Measurements from ENCODE around the gene HTR4.

Gene HTR4

DNA sequence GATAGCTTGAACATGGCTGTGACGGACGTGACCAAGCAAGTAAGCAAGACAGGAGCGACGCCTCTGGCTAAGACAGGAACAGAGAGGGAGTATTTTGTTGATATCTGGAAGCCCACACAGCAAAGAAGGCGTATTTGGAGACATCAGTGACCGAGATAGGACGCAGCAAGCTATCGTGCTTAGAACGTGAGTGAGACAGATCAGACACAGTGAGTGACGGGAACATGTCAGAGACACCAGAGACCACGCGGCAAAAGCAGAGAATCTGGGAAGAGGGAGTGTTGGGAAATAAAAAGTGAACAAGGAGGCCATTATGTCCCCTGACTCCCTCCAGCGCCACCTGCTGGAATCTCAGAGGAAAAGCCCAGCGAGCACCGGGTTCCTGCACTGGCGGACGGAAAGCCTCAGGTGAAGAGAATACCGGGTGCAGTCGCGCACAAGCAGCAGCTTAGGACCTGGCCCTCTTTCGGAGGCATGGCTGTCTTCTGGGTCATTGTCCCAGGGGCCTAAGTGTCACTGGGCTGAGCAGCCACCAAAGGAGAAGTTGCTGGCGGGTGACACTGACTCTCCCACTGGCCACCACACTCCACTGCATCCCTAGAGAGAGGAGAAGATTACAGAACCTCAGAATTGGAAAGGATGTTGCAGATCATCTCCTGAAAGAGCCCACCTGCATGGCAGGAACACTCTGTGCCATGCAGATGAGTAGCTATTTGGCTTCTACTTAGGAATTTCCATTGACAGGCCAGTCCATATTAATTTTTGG, 171.4 kb downstream of the HTR4 start:
- no peak overlapping the region for H2BK15ac ChIP-seq (ENCODE audit: low read depth, poor library complexity, severe bottlenecking)
- no peak overlapping the region for H3K14ac ChIP-seq (ENCODE audit: low read length in 2 of 2)
- WGBS, result 58% methylated on average over 21 of the region's 22 CpGs
- H3K4ac ChIP-seq (ENCODE audit: low read depth in 1 of 2, low read length in 2 of 2), result no peak overlapping the region
- H3K4me2 ChIP-seq (ENCODE audit: low read length, poor library complexity, severe bottlenecking), result no peak overlapping the region
- H2BK120ac ChIP-seq (ENCODE audit: low read depth, low read length), result no peak overlapping the region
- H2AK5ac ChIP-seq (ENCODE audit: low read length, severe bottlenecking), result no peak overlapping the region
- H3K36me3 ChIP-seq (ENCODE audit: control insufficient read depth in 1 of 2, insufficient read depth in 2 of 2, low read depth in 1 of 2, low read length in 2 of 2), result no peaks in the 10 kb centered on the region
- no peak overlapping the region for H2BK5ac ChIP-seq (ENCODE audit: low read depth, low read length, poor library complexity, severe bottlenecking)
- DNase-seq, result peak; percentile 36
- no peak overlapping the region for H3K23ac ChIP-seq (ENCODE audit: low read length in 2 of 2)
- H3K18ac ChIP-seq (ENCODE audit: low read depth in 1 of 2, low read length in 2 of 2), result no peak overlapping the region
- H3K4me3 ChIP-seq (ENCODE audit: insufficient read depth in 1 of 2, low read depth in 1 of 2, low read length in 2 of 2), result no peak overlapping the region
- no peak overlapping the region for H2BK12ac ChIP-seq (ENCODE audit: low read length in 2 of 2)
- H2AFZ ChIP-seq (ENCODE audit: low read depth, low read length), result no peak overlapping the region
- no peak overlapping the region for H3K27ac ChIP-seq (ENCODE audit: low read length, poor library complexity, severe bottlenecking)
- no peaks in the 10 kb centered on the region for H3K9me3 ChIP-seq (ENCODE audit: control insufficient read depth, low read length)
- no peaks in the 10 kb centered on the region for H3K79me1 ChIP-seq (replicated peaks; ENCODE audit: low read length, poor library complexity, severe bottlenecking)
- H3K4me1 ChIP-seq (ENCODE audit: control insufficient read depth, insufficient read depth, low read depth, low read length), result no peaks in the 10 kb centered on the region
- H3K27me3 ChIP-seq (ENCODE audit: control insufficient read depth in 1 of 2, insufficient read depth in 1 of 2, low read length in 2 of 2), result peaks cover 12 to 27% of the 10 kb centered on the region in 2 experiments
- H3K9ac ChIP-seq (ENCODE audit: low read length), result peak overlapping the region; percentile 28
- H4K8ac ChIP-seq (ENCODE audit: low read length), result no peak overlapping the region
- H4K91ac ChIP-seq (ENCODE audit: low read length), result no peak overlapping the region

DNA sequence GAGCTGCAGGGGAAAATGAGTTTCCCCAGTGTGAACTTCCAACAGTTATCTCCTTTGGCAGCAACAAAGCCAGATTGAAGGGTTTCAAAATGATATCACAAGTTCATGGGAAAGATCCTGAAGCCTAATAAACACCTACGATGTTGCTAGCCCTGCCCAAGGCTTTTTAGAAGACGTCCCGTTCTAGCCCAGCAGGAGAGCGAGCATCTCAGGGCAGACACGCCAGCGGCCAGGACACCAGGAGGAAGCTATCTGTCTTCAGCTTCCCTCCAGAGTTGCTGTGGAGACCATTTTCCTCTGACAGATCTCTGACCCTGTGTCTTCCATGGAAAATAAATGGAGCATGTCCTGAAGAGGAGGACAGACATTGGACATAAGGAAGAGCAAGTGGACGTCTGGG, 172.1 kb downstream of the HTR4 start:
- no peak overlapping the region for H2AFZ ChIP-seq (ENCODE audit: low read depth, low read length)
- no peak overlapping the region for H2BK15ac ChIP-seq (ENCODE audit: low read depth, poor library complexity, severe bottlenecking)
- no peaks in the 10 kb centered on the region for H3K79me1 ChIP-seq (replicated peaks; ENCODE audit: low read length, poor library complexity, severe bottlenecking)
- H2BK120ac ChIP-seq (ENCODE audit: low read depth, low read length), result no peak overlapping the region
- peaks cover 8 to 21% of the 10 kb centered on the region in 2 experiments for H3K27me3 ChIP-seq (ENCODE audit: control insufficient read depth in 1 of 2, insufficient read depth in 1 of 2, low read length in 2 of 2)
- H3K4me1 ChIP-seq (ENCODE audit: control insufficient read depth, insufficient read depth, low read depth, low read length), result no peaks in the 10 kb centered on the region
- no peak overlapping the region for H3K23ac ChIP-seq (ENCODE audit: low read length in 2 of 2)
- WGBS, result 74% methylated on average over 7 of the region's 7 CpGs
- H3K18ac ChIP-seq (ENCODE audit: low read depth in 1 of 2, low read length in 2 of 2), result no peak overlapping the region
- H2BK5ac ChIP-seq (ENCODE audit: low read depth, low read length, poor library complexity, severe bottlenecking), result no peak overlapping the region
- no peak overlapping the region for H3K4me3 ChIP-seq (ENCODE audit: insufficient read depth in 1 of 2, low read depth in 1 of 2, low read length in 2 of 2)
- H2AK5ac ChIP-seq (ENCODE audit: low read length, severe bottlenecking), result no peak overlapping the region
- no peak overlapping the region for H4K8ac ChIP-seq (ENCODE audit: low read length)
- no peak overlapping the region for H3K14ac ChIP-seq (ENCODE audit: low read length in 2 of 2)
- H2BK12ac ChIP-seq (ENCODE audit: low read length in 2 of 2), result no peak overlapping the region
- no peak overlapping the region for H3K4me2 ChIP-seq (ENCODE audit: low read length, poor library complexity, severe bottlenecking)
- no peak overlapping the region for H3K9ac ChIP-seq (ENCODE audit: low read length)
- no peak overlapping the region for H3K4ac ChIP-seq (ENCODE audit: low read depth in 1 of 2, low read length in 2 of 2)
- no peaks in the 10 kb centered on the region for H3K36me3 ChIP-seq (ENCODE audit: control insufficient read depth in 1 of 2, insufficient read depth in 2 of 2, low read depth in 1 of 2, low read length in 2 of 2)
- no peak overlapping the region for H4K91ac ChIP-seq (ENCODE audit: low read length)
- no peaks in the 10 kb centered on the region for H3K9me3 ChIP-seq (ENCODE audit: control insufficient read depth, low read length)
- no peak overlapping the region for H3K27ac ChIP-seq (ENCODE audit: low read length, poor library complexity, severe bottlenecking)
- DNase-seq, result no peak

DNA sequence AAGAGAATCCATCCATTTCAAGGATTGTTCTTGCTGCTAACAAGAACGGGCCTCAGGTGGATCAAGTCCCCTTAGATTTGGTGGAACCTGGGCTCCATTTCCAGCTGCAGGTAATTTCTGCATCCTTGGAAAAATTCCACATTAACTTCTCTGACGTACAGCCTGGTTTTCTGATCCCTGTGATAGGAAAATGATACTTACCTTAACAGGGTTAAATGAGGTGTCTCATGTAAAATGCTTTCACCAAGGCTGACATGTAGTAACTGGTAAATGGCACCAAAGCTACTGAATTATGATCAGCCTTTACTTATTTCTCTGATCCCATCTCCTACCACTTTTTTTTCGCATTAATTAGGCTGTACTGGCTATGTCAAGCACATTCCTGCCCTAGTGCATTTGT, 176.9 kb downstream of the HTR4 start:
- H3K9me3 ChIP-seq (ENCODE audit: control insufficient read depth, low read length), result no peaks in the 10 kb centered on the region
- 76% methylated on average over 2 of the region's 3 CpGs for WGBS
- no peak overlapping the region for H4K91ac ChIP-seq (ENCODE audit: low read length)
- no peak overlapping the region for H2AFZ ChIP-seq (ENCODE audit: low read depth, low read length)
- H3K27me3 ChIP-seq (ENCODE audit: control insufficient read depth in 1 of 2, insufficient read depth in 1 of 2, low read length in 2 of 2), result peaks cover 0 to 4% of the 10 kb centered on the region in 2 experiments
- no peak overlapping the region for H3K14ac ChIP-seq (ENCODE audit: low read length in 2 of 2)
- H3K4me2 ChIP-seq (ENCODE audit: low read length, poor library complexity, severe bottlenecking), result no peak overlapping the region
- H3K27ac ChIP-seq (ENCODE audit: low read length, poor library complexity, severe bottlenecking), result no peak overlapping the region
- no peak for DNase-seq
- no peak overlapping the region for H3K4ac ChIP-seq (ENCODE audit: low read depth in 1 of 2, low read length in 2 of 2)
- H3K9ac ChIP-seq (ENCODE audit: low read length), result no peak overlapping the region
- no peaks in the 10 kb centered on the region for H3K4me1 ChIP-seq (ENCODE audit: control insufficient read depth, insufficient read depth, low read depth, low read length)
- H3K36me3 ChIP-seq (ENCODE audit: control insufficient read depth in 1 of 2, insufficient read depth in 2 of 2, low read depth in 1 of 2, low read length in 2 of 2), result no peaks in the 10 kb centered on the region
- H3K4me3 ChIP-seq (ENCODE audit: insufficient read depth in 1 of 2, low read depth in 1 of 2, low read length in 2 of 2), result no peak overlapping the region
- no peak overlapping the region for H2BK120ac ChIP-seq (ENCODE audit: low read depth, low read length)
- no peak overlapping the region for H3K18ac ChIP-seq (ENCODE audit: low read depth in 1 of 2, low read length in 2 of 2)
- no peak overlapping the region for H4K8ac ChIP-seq (ENCODE audit: low read length)
- no peak overlapping the region for H2BK15ac ChIP-seq (ENCODE audit: low read depth, poor library complexity, severe bottlenecking)
- no peaks in the 10 kb centered on the region for H3K79me1 ChIP-seq (replicated peaks; ENCODE audit: low read length, poor library complexity, severe bottlenecking)
- H3K23ac ChIP-seq (ENCODE audit: low read length in 2 of 2), result no peak overlapping the region
- H2AK5ac ChIP-seq (ENCODE audit: low read length, severe bottlenecking), result no peak overlapping the region
- no peak overlapping the region for H2BK5ac ChIP-seq (ENCODE audit: low read depth, low read length, poor library complexity, severe bottlenecking)
- no peak overlapping the region for H2BK12ac ChIP-seq (ENCODE audit: low read length in 2 of 2)

DNA sequence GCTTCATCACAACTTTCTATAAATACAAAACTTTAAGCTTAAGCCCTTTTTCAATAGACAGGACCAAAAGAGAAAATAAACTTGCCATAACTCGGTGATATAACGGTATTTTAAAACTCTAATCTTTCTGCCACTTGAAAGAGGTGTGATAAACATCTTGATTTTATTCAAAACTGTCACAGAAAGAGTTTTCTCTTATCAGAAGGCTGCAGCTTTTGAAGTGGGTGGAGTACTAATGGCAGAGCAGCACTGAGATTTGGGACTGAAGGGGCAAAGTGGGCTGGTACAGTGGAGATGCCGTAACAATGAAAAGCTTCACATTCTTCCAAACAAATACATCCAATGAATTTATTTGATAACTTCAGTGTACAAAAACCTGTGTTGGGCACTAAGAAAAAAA, 178.0 kb downstream of the HTR4 start:
- Histone ChIP-seq H3K79me1 (replicated peaks; ENCODE audit: low read length, poor library complexity, severe bottlenecking) (no peaks in the 10 kb centered on the region), H3K27me3 (ENCODE audit: control insufficient read depth in 1 of 2, insufficient read depth in 1 of 2, low read length in 2 of 2) (peaks cover 0 to 4% of the 10 kb centered on the region in 2 experiments), H3K27ac (ENCODE audit: low read length, poor library complexity, severe bottlenecking) (no peak overlapping the region), H3K4me1 (ENCODE audit: control insufficient read depth, insufficient read depth, low read depth, low read length) (no peaks in the 10 kb centered on the region), H3K14ac (ENCODE audit: low read length in 2 of 2) (no peak overlapping the region), H2BK15ac (ENCODE audit: low read depth, poor library complexity, severe bottlenecking) (no peak overlapping the region), H2AFZ (ENCODE audit: low read depth, low read length) (no peak overlapping the region), H3K23ac (ENCODE audit: low read length in 2 of 2) (no peak overlapping the region), H3K4me2 (ENCODE audit: low read length, poor library complexity, severe bottlenecking) (no peak overlapping the region), H2BK120ac (ENCODE audit: low read depth, low read length) (no peak overlapping the region), H3K9me3 (ENCODE audit: control insufficient read depth, low read length) (no peaks in the 10 kb centered on the region), H4K8ac (ENCODE audit: low read length) (no peak overlapping the region), H3K9ac (ENCODE audit: low read length) (no peak overlapping the region), H3K18ac (ENCODE audit: low read depth in 1 of 2, low read length in 2 of 2) (no peak overlapping the region), H3K4ac (ENCODE audit: low read depth in 1 of 2, low read length in 2 of 2) (no peak overlapping the region), H3K36me3 (ENCODE audit: control insufficient read depth in 1 of 2, insufficient read depth in 2 of 2, low read depth in 1 of 2, low read length in 2 of 2) (no peaks in the 10 kb centered on the region), H2BK5ac (ENCODE audit: low read depth, low read length, poor library complexity, severe bottlenecking) (no peak overlapping the region), H4K91ac (ENCODE audit: low read length) (no peak overlapping the region), H3K4me3 (ENCODE audit: insufficient read depth in 1 of 2, low read depth in 1 of 2, low read length in 2 of 2) (no peak overlapping the region), H2BK12ac (ENCODE audit: low read length in 2 of 2) (no peak overlapping the region), H2AK5ac (ENCODE audit: low read length, severe bottlenecking) (no peak overlapping the region)
- no CpG with 5 or more reads among the region's 3 CpGs for WGBS
- no peak for DNase-seq
